Fibroblast of lung (primary cell): ENCODE results near the gene RAD23B. TPM values are rescaled to one million over a fixed set of nuclear protein-coding genes. Genes with fewer than 3 reads are reported as not detected.

Experiments
- DNase-seq, 2 donors: peaks; one replicate each; pipeline versions ENCODE4 v3.0.0 to v3.0.0-alpha.2; 2010; ENCODE audit warnings: low read depth in 2 of 2
- H2AFZ ChIP-seq: 2 replicates; pipeline ENCODE4 v1.5.1; 2012; ENCODE audit warnings: low read length, control low read depth, inconsistent platforms
- H3K27ac ChIP-seq: 2 replicates; pipeline ENCODE4 v1.5.1; 2011; ENCODE audit warnings: low read length, control low read depth; ENCODE audit not compliant: insufficient read depth
- H3K27me3 ChIP-seq: 2 replicates; pipeline ENCODE4 v1.5.1; 2011; ENCODE audit warnings: mild to moderate bottlenecking, low read length; ENCODE audit not compliant: control insufficient read depth, insufficient read depth
- H3K36me3 ChIP-seq: 2 replicates; pipeline ENCODE4 v1.5.1; 2011; ENCODE audit warnings: low read length; ENCODE audit not compliant: control insufficient read depth, insufficient read depth
- H3K4me1 ChIP-seq: 2 replicates; pipeline ENCODE4 v1.5.1; 2011; ENCODE audit warnings: low read length; ENCODE audit not compliant: control insufficient read depth, insufficient read depth; ENCODE audit errors: extremely low read depth
- H3K4me2 ChIP-seq: 2 replicates; pipeline ENCODE4 v1.5.1; 2011; ENCODE audit warnings: low read length, control low read depth; ENCODE audit not compliant: insufficient read depth; ENCODE audit errors: extremely low read depth
- H3K4me3 ChIP-seq, 4 experiments: fragments of 200-600 bp in 1 of 4; sonication (generic) in 1 of 4; replicated peaks in 1 of 4; 2 replicates each; pipeline ENCODE4 v1.5.1; 2011 to 2016; ENCODE audit warnings: low read length in 4 of 4, low read depth in 3 of 4, mild to moderate bottlenecking in 3 of 4, control low read depth in 2 of 4, inconsistent platforms in 1 of 4, mixed read lengths in 1 of 4; ENCODE audit not compliant: insufficient read depth in 1 of 4; ENCODE audit errors: control extremely low read depth in 1 of 4
- H3K79me2 ChIP-seq: 2 replicates; pipeline ENCODE4 v1.5.1; 2012; ENCODE audit warnings: mild to moderate bottlenecking, low read length, inconsistent platforms; ENCODE audit not compliant: control insufficient read depth, insufficient read depth
- H3K9ac ChIP-seq: 2 replicates; pipeline ENCODE4 v1.5.1; 2011; ENCODE audit warnings: mild to moderate bottlenecking, low read length, control low read depth; ENCODE audit not compliant: insufficient read depth
- H3K9me3 ChIP-seq: 2 replicates; pipeline ENCODE4 v1.5.1; 2012; ENCODE audit warnings: low read depth, low read length; ENCODE audit not compliant: control insufficient read depth, insufficient read depth
- H4K20me1 ChIP-seq: 2 replicates; pipeline ENCODE4 v1.5.1; 2011; ENCODE audit warnings: low read length; ENCODE audit not compliant: control insufficient read depth, insufficient read depth; ENCODE audit errors: extremely low read depth
- EZH2 ChIP-seq: IDR thresholded peaks from 2 replicates; pipeline ENCODE4 v1.5.1; 2012; ENCODE audit warnings: low read length, control low read depth, mild to moderate bottlenecking; ENCODE audit errors: missing control alignments
- polyA plus RNA-seq, 2 donors: library from polyadenylated mRNA; depleted of rRNA in 1 of 2; stranded (reverse) in 1 of 2; unstranded in 1 of 2; fragments of >200 nt; gene quantifications; 2 replicates each; pipeline ENCODE4 v1.2.1, GENCODE V29; 2011 to 2012; ENCODE audit warnings: missing spikeins in 1 of 2
- total RNA-seq: library from RNA; depleted of rRNA; stranded (reverse); fragments of >200 nt; gene quantifications from 2 replicates; pipeline ENCODE4 v1.2.1, GENCODE V29; 2014
- TF ChIP-seq, protein P1 (sequence below), 2 donors: IDR thresholded peaks in 1 of 2; conservative IDR thresholded peaks in 1 of 2; 1 replicate in 1 of 2; 2 replicates in 1 of 2; pipeline ENCODE4 v1.5.1; 2011 to 2012; ENCODE audit warnings: low read length in 2 of 2, control low read depth in 1 of 2, inconsistent platforms in 1 of 2, low read depth in 1 of 2, mild to moderate bottlenecking in 1 of 2

Gene RAD23B
- total and polyA plus RNA-seq, 2 donors (not counting 1 experiment from before 2014, with no cell fraction given) = 156 to 607 TPM

DNA sequence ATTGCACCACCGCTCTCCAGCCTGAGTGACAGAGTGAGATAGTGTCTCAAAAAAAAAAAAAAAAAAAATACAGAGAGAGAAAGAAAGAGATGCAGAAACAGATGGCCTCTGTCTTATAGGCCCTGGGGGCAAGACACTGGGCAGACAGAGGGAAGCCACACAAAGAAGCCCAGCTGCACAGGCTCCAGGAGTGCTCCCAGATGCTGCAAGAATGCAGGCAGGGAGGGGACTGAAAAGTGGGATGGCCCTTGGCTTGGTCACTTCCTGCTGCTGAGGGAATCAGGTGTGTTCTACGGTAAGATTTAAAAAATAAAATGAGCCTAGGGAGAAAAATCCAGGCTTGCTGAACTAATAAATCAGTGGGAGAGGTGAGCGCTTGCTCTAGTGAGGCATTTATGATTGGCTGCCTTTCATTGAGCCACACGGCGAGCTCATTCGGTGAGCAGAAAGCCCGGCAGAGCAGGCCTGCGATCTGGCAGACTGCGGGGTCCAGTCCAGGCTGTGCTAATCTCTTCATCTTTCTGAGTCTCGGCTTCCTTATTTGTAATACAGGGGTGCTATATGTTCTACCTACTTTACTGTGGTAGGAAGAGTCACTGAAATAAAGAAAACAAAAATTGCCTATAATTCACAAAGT, 80.6 kb downstream of the RAD23B start:
- no peaks in the 10 kb centered on the region for H4K20me1 ChIP-seq
- TF ChIP-seq, protein P1, sequence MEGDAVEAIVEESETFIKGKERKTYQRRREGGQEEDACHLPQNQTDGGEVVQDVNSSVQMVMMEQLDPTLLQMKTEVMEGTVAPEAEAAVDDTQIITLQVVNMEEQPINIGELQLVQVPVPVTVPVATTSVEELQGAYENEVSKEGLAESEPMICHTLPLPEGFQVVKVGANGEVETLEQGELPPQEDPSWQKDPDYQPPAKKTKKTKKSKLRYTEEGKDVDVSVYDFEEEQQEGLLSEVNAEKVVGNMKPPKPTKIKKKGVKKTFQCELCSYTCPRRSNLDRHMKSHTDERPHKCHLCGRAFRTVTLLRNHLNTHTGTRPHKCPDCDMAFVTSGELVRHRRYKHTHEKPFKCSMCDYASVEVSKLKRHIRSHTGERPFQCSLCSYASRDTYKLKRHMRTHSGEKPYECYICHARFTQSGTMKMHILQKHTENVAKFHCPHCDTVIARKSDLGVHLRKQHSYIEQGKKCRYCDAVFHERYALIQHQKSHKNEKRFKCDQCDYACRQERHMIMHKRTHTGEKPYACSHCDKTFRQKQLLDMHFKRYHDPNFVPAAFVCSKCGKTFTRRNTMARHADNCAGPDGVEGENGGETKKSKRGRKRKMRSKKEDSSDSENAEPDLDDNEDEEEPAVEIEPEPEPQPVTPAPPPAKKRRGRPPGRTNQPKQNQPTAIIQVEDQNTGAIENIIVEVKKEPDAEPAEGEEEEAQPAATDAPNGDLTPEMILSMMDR (conservative IDR thresholded peaks at IDR 0.05 in 1 of 2, IDR thresholded peaks at IDR 0.05 in 1 of 2; ENCODE audit: low read depth in 1 of 2, low read length in 2 of 2) = no peak
- TF ChIP-seq EZH2 = no peak
- no peak overlapping the region for H3K9ac ChIP-seq
- no peak overlapping the region for H3K4me3 ChIP-seq
- no peak for DNase-seq
- no peaks in the 10 kb centered on the region for H3K27me3 ChIP-seq
- no peaks in the 10 kb centered on the region for H3K9me3 ChIP-seq
- no peaks in the 10 kb centered on the region for H3K36me3 ChIP-seq
- H3K27ac ChIP-seq = no peak overlapping the region
- H2AFZ ChIP-seq = no peak overlapping the region
- H3K4me2 ChIP-seq = no peak overlapping the region
- H3K4me1 ChIP-seq = no peaks in the 10 kb centered on the region
- no peaks in the 10 kb centered on the region for H3K79me2 ChIP-seq

DNA sequence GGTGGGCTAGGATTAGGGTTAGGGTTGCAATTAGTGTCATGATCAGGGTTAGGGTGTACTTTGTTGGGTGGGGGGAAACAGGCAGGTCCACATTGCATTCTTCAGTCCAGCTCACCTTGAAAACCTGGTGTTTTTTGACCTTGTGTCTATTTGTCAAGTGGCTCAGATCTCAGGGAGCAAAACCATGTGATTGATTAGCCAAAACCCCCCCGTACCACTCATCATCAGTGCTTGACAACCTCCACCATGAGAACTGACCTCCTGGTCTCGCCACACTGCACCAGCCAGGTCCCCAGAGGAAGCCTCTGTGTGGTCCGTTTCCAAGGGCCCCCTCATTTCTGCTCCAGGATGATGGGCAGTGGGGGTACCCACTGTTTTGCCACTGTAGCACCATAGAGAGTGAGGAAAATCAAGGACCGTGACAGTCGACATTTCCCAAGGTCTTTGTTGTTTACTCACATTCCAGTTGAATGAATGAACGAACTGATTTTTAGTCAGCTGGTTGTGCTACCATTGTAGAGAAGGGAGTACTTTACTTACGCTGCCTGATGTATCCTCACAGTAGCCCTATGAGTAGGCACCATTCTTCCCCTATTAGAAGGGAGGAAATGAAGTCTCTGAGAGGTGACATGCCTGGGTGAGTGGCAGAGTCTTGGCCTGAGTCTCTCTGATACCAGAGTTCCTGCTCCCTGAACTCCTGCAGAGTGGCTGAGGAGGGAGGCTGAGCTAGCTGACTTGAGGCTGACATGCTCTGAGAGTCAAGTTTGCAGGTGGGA, 84.8 kb downstream of the RAD23B start:
- Histone ChIP-seq H3K4me3 (no peak overlapping the region), H3K4me2 (no peak overlapping the region), H3K27me3 (no peaks in the 10 kb centered on the region), H3K36me3 (no peaks in the 10 kb centered on the region), H4K20me1 (no peaks in the 10 kb centered on the region), H3K79me2 (no peaks in the 10 kb centered on the region), H3K9ac (no peak overlapping the region), H3K9me3 (no peaks in the 10 kb centered on the region), H2AFZ (no peak overlapping the region), H3K4me1 (no peaks in the 10 kb centered on the region), H3K27ac (no peak overlapping the region)
- no peak for DNase-seq
- TF ChIP-seq EZH2 = no peak
- TF ChIP-seq, protein P1 (conservative IDR thresholded peaks at IDR 0.05 in 1 of 2, IDR thresholded peaks at IDR 0.05 in 1 of 2; ENCODE audit: low read depth in 1 of 2, low read length in 2 of 2) = no peak

DNA sequence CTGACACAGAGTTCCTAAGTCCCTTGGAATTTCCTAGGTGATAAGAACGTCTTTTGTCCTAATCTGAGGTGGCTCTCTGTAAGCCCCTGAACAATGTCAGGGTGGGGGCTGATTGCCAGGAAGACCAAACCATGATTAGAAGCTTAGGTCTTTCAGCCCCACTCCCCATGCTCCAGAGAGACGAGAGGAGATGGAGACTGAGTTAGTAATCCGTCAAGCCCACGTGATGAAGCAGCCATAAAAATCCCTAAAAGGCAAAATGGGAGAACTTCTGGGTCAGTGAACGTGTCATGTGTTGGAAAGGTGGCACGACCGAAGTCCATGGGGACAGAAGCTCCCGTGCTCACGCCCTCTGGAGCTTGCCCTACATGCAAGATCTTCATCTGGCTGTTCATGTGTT, 85.6 kb downstream of the RAD23B start:
- no peak for TF ChIP-seq EZH2
- TF ChIP-seq, protein P1 (conservative IDR thresholded peaks at IDR 0.05 in 1 of 2, IDR thresholded peaks at IDR 0.05 in 1 of 2; ENCODE audit: low read depth in 1 of 2, low read length in 2 of 2) = no peak
- no peaks in the 10 kb centered on the region for H4K20me1 ChIP-seq
- H3K36me3 ChIP-seq = no peaks in the 10 kb centered on the region
- no peaks in the 10 kb centered on the region for H3K27me3 ChIP-seq
- no peak overlapping the region for H2AFZ ChIP-seq
- H3K27ac ChIP-seq = no peak overlapping the region
- H3K9me3 ChIP-seq = no peaks in the 10 kb centered on the region
- H3K4me1 ChIP-seq = no peaks in the 10 kb centered on the region
- no peak overlapping the region for H3K4me3 ChIP-seq
- no peak overlapping the region for H3K9ac ChIP-seq
- H3K4me2 ChIP-seq = no peak overlapping the region
- H3K79me2 ChIP-seq = no peaks in the 10 kb centered on the region
- DNase-seq = no peak
